DMS153 treated with DMSO at 0.1 percent for 48 hours (cell line): ENCODE results near the gene CPED1.
"Not testable (repeated sequence)": the region's sequence is repeated elsewhere in the genome, so short reads cannot be mapped to it uniquely, and the experiment has no call there.

Experiments used
- DNase-seq: peaks from one replicate; lab custom pipeline; 2025; ENCODE audit not compliant: unreplicated experiment; lab: John Stamatoyannopoulos, UW

The CPED1 gene

DNA sequence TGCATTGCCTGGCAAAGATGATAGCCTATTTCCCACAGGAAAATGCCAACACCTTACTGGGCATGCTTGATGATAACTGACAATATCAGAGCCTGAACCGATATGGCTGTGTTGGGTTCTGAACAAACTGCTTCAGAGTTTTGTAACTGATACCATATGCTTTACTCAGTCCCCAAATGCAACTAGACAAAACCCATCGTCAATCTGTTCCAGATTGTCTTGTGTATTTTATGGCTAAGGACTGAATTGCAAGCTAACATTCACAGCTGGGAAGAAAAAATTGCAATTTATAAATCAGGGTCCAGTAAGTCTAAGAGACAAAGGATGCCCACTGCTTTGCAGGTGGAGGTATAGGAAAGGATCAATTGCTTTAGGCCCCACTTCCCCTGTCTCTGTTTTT, 223.5 kb downstream of the CPED1 start:
- no peak for DNase-seq

GRCh38 chr7:121214657-121215056, 226.1 kb downstream of the CPED1 start:
- no peak for DNase-seq

DNA sequence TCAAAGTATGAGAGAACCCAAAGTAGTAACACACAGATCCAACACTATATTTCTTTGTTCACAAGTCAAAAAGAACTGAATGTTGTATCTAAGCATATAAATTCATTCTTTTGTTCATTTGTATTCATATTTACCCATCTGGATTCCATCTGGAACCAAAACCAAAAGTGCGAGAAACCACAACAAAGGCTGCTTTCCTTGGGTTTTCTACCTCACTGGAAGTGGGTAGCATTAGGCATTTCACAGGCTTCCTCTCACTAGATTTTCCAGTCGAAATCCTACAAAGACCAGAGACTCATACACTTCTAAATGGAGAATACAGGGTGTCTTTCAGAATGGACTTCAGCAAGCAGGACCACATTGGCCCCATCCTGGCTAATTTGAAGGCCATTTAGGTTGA, 230.5 kb downstream of the CPED1 start:
- no peak for DNase-seq

DNA sequence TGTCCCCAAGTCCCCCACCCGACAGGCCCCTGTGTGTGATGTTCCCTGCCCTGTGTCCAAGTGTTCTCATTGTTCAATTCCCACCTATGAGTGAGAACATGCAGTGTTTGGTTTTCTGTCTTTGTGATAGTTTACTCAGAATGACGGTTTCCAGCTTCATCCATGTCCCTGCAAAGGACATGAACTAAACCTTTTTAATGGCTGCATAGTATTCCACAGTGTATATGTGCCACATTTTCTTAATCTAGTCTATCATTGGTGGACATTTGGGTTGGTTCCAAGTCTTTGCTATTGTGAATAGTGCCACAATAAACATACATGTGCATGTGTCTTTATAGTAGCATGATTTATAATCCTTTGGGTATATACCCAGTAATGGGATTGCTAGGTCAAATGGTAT, 232.6 kb downstream of the CPED1 start:
- not testable (repeated sequence) for DNase-seq

- DNase-seq: no peak
These were observed 240.3 kb downstream of the CPED1 start for GRCh38 chr7:121228779-121229178.

- DNase-seq: no peak
These were observed 246.7 kb downstream of the CPED1 start for GRCh38 chr7:121235201-121235600.

- DNase-seq: no peak
These were observed 249.1 kb downstream of the CPED1 start for GRCh38 chr7:121237601-121238000.

DNA sequence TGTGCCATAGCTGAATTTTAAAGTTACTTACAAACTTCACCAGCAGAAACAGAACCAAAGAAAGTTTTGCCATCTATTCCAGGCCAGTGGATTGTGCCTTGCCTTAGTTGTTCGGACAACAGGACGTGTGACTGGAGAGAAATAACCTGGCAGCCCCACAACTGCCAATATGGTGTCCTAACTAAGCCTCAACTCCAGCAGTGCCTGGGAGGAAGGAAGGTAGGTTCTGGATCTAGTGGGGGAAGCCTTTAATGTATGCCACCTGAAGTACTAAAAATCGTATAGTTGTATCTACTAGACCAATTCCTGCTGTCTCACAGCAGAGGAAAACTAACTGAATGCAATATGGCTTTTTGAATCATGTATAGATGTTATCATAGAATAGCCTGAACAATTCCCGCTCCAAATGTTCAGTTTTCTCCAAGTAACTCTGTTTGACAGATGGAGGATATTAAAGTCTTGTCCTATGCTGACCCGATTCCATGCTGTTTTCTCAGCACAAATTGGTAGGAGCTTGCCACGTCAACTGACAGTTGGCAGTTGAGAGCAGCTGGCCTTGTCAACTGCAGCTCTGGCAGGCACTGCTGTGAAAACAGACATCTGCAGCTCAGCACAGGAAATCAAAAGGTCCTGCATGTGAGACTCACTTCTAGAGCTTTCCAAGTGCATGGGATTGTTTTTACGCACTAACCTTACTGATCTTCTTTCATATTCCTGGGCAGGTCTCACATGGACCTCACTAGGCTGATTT, 255.8 kb downstream of the CPED1 start:
- DNase-seq: no peak

DNA sequence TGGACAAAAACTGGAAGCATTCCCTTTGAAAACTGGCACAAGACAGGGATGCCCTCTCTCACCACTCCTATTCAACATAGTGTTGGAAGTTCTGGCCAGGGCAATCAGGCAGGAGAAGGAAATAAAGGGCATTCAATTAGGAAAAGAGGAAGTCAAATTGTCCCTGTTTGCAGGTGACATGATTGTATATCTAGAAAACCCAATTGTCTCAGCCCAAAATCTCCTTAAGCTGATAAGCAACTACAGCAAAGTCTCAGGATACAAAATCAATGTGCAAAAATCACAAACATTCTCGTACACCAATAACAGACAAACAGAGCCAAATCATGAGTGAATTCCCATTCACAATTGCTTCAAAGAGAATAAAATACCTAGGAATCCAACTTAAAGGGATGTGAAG, 262.9 kb downstream of the CPED1 start:
- DNase-seq: not testable (repeated sequence)

DNA sequence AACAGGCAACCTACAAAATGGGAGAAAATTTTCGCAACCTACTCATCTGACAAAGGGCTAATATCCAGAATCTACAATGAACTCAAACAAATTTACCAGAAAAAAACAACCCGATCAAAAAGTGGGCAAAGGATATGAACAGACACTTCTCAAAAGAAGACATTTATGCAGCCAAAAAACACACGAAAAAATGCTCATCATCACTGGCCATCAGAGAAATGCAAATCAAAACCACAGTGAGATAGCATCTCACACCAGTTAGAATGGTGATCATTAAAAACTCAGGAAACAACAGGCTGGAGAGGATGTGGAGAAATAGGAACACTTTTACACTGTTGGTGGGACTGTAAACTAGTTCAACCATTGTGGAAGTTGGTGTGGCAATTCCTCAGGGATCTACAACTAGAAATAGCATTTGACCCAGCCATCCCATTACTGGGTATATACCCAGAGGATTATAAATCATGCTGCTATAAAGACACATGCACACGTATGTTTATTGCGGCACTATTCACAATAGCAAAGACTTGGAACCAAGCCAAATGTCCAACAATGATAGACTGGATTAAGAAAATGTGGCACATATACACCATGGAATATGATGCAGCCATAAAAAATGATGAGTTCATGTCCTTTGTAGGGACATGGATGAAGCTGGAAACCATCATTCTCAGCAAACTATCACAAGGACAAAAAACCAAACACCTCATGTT, 264.2 kb downstream of the CPED1 start:
- not testable (repeated sequence) for DNase-seq

GRCh38 chr7:121259826-121260225, 271.3 kb downstream of the CPED1 start:
- DNase-seq: no peak

GRCh38 chr7:121261207-121261884, 272.8 kb downstream of the CPED1 start:
- DNase-seq: no peak

DNA sequence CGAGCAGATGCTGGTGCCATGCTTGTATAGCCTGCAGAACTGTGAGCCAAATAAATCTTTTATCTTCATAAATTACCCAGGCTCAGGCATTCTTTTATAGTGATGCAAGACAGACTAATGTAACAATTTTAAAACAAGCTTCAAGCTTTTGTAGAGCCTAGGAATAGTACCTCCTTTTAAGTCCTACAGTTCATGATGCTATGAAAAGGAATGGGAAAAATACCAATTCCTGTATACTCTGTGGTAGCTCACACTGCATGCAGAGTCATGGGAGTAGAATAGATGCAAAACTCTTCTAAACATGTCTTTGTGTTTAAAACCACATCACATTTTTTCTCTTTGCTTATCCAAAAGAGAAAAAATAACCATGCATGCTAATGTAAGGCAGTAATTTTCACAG, 273.7 kb downstream of the CPED1 start:
- no peak for DNase-seq

DNA sequence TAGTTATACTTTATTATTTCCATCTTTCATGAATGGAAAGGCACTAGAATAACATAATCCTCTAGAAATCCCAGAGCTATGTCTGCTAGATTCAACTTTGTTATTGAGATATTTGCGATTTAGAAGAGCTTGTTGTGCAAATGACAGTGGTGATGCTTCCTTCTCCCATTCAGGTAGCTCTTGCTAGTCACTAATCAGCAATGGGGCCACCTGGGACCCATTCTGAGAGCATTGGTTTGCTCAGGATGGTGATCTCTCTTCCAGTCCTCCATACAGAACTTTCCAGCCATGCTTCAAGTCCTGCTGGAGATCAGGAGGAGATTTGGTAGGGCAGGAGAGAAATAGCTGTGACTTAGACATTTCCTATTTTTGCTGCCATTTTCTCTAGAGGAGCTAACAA, 274.5 kb downstream of the CPED1 start:
- DNase-seq: no peak

DNA sequence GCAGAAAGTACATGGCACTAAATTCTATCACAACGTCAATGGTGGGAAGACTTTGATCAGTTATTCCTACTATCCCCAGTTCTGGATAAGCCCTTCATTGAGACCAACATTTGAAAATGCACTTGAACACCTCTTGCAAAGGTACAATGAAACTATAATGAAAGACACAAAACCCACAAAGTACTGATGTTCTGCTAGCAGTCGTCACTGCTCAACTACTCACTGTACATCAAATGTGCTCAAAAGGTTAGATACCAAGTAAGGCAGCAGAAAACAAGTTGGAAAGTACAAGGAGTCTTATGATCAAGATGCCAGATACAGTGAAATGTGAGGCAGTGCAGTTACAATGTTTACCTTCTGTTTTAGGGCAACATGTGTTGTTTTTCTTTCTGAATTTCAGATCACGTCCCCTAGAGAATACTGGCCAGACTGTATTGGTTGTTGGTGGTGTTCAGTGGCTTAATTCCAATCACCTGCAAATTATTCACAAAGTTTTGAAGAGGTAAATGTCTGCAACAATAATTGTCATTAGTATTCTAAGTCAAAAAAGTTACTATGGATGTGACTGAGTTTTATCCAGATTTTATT, 277.9 kb downstream of the CPED1 start:
- DNase-seq: no peak

- DNase-seq: no peak
These were observed 279.1 kb downstream of the CPED1 start for GRCh38 chr7:121267612-121268011.

DNA sequence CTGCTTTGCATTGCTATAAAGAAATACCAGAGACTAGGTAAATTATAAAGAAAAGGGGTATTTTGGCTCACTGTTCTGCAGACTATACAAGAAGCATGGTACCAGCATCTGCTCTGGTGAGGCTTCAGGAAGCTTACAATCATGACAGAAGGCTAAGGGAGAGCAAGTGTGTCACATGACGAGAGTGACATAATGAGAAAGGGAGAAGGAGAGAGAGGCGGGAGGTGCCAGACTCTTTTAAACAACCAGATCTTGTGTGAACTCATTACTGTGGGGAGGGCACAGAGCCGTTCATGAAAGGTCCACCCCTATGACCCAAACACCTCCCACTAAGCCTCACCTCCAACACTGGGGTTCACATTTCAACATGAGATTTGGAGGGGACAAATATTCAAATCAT, 281.3 kb downstream of the CPED1 start:
- DNase-seq: no peak

DNA sequence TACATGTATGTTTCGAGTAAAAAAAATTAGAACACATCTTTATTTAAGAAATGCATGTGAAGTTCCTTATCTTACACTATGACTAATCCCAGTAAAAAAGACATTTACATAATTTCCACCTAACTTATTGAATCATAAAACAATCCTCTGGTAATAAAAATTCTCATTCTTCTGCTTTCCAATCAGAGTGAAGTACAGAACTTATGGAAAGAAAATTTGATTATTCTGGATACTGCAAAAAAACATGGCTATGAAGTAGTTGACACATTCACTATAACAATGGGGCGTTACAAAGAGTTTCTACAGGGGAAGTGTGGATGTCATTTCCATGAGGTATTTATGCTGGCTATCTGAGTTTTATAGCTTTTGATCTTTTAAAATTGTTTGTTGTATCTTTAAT, 282.6 kb downstream of the CPED1 start:
- no peak for DNase-seq

DNA sequence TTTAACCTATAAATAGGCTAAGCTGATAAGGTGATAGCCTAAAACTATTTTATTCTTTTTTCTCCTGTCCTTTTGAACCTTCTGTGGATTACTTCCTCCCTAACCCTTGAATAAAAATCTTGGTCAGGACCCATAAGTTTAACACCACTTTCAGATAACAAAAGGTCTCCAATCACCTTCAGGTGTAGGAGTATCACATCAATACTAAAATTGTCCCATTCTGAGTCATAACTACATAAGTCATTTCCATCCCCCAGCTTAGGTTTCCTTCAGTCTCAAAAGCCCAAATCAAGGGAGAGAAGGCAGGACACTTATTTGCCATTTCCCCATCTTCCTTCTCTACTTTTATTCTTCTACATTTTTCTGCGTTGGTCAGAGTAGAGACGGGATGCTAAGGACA, 283.4 kb downstream of the CPED1 start:
- no peak for DNase-seq

DNA sequence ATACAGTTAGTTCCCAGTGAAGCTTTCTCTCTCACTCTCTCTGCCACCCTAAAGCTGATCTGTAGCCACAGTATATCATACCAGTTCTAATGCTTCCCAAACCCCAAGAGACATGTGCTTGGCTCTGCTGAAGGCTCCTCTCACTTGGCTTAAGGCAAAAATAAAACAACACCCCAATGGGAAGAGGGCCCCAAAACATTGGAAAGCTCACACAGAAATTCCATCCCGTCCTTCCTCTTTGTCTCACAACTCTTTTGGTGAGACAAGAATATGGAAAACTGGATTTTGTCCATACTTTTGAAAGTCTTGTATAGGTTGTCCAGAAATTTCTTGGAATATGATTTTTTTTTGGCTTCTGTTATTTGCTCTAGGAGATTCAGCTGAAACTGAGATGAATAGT, 284.2 kb downstream of the CPED1 start:
- no peak for DNase-seq

- no peak for DNase-seq
These were observed 285.1 kb downstream of the CPED1 start for GRCh38 chr7:121273467-121274167.
